ENCODE measurements around the gene CAP2. TPM values are rescaled to one million over a fixed set of nuclear protein-coding genes. Genes with fewer than 3 reads are reported as not detected.

Gene CAP2
- total RNA-seq, 1 donor from 2014 or later = 55.3 TPM

DNA sequence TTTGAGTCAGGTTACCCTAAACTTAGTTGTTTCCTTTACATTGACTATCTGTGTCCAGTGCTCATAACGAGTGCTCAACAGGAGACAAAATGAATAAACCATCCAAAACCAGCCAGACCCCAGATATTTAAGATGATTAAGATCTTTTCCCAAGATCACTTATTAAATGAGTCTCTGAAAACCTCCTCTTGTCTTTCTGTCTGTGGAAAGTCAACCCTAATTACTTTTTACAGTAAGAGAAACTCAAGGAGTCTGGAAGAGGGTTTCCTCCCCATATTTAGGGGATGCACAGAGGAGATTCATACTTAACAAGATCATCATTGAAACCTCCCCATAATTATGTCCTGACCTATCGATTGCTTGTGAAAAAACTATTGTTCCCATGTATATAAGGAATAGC lies 84.0 kb downstream of the CAP2 start:
- no peaks in the 10 kb centered on the region for H3K79me2 ChIP-seq (ENCODE audit: insufficient read depth, low read length)
- H3K9me3 Mint-ChIP-seq (ENCODE audit: unreplicated experiment) = no peaks in the 10 kb centered on the region
- no peak overlapping the region for H2AFZ ChIP-seq (ENCODE audit: low read depth, low read length)
- H3K36me3 Mint-ChIP-seq (ENCODE audit: low read depth, unreplicated experiment) = peaks cover 9% of the 10 kb centered on the region
- H3K4me3 ChIP-seq (ENCODE audit: insufficient read depth, low read depth, low read length) = no peak overlapping the region
- H3K27me3 ChIP-seq (ENCODE audit: insufficient read depth, low read length) = no peaks in the 10 kb centered on the region
- H3K27ac Mint-ChIP-seq (ENCODE audit: unreplicated experiment) = no peak overlapping the region
- H4K20me1 ChIP-seq (ENCODE audit: insufficient read depth, low read length) = peaks cover 6% of the 10 kb centered on the region
- no peak for FAIRE-seq
- no peaks in the 10 kb centered on the region for H3K27me3 Mint-ChIP-seq (ENCODE audit: low read depth, unreplicated experiment)
- DNase-seq (ENCODE audit: low read depth) = no peak
- H3K27ac ChIP-seq (ENCODE audit: low read depth, low read length) = no peak overlapping the region
- no peak overlapping the region for H3K9ac ChIP-seq (ENCODE audit: low read length)
- TF ChIP-seq CTCF (IDR thresholded peaks at IDR 0.05; ENCODE audit: insufficient read depth, low read depth, low read length) = no peak
- no peak for TF ChIP-seq EZH2 (IDR thresholded peaks at IDR 0.05; ENCODE audit: insufficient read depth, low read length)
- no peak overlapping the region for H3K4me2 ChIP-seq (ENCODE audit: low read length)
- H3K4me3 Mint-ChIP-seq (ENCODE audit: unreplicated experiment) = no peak overlapping the region
- H3K9me3 ChIP-seq (ENCODE audit: insufficient read depth, low read depth, low read length) = no peaks in the 10 kb centered on the region
- peaks cover 14% of the 10 kb centered on the region for H3K4me1 Mint-ChIP-seq (ENCODE audit: low read depth, unreplicated experiment)
- peaks cover 2% of the 10 kb centered on the region for H3K36me3 ChIP-seq (ENCODE audit: insufficient read depth, low read length)
- H3K4me1 ChIP-seq (ENCODE audit: insufficient read depth, low read length) = peaks cover 7% of the 10 kb centered on the region

GRCh38 chr6:17478223-17478907 lies 85.0 kb downstream of the CAP2 start:
- Mint-ChIP-seq H3K36me3 (ENCODE audit: low read depth, unreplicated experiment) (peaks cover 17% of the 10 kb centered on the region), H3K9me3 (ENCODE audit: unreplicated experiment) (no peaks in the 10 kb centered on the region), H3K4me3 (ENCODE audit: unreplicated experiment) (no peak overlapping the region), H3K4me1 (ENCODE audit: low read depth, unreplicated experiment) (peaks cover 3% of the 10 kb centered on the region), H3K27me3 (ENCODE audit: low read depth, unreplicated experiment) (no peaks in the 10 kb centered on the region), H3K27ac (ENCODE audit: unreplicated experiment) (no peak overlapping the region)
- Histone ChIP-seq H3K79me2 (ENCODE audit: insufficient read depth, low read length) (no peaks in the 10 kb centered on the region), H3K9ac (ENCODE audit: low read length) (no peak overlapping the region), H2AFZ (ENCODE audit: low read depth, low read length) (no peak overlapping the region), H3K36me3 (ENCODE audit: insufficient read depth, low read length) (peaks cover 8% of the 10 kb centered on the region), H3K27me3 (ENCODE audit: insufficient read depth, low read length) (no peaks in the 10 kb centered on the region), H3K27ac (ENCODE audit: low read depth, low read length) (no peak overlapping the region), H3K4me3 (ENCODE audit: insufficient read depth, low read depth, low read length) (no peak overlapping the region), H3K9me3 (ENCODE audit: insufficient read depth, low read depth, low read length) (no peaks in the 10 kb centered on the region), H3K4me1 (ENCODE audit: insufficient read depth, low read length) (no peaks in the 10 kb centered on the region), H3K4me2 (ENCODE audit: low read length) (no peak overlapping the region), H4K20me1 (ENCODE audit: insufficient read depth, low read length) (peaks cover 8% of the 10 kb centered on the region)
- TF ChIP-seq EZH2 (IDR thresholded peaks at IDR 0.05; ENCODE audit: insufficient read depth, low read length) (no peak), CTCF (IDR thresholded peaks at IDR 0.05; ENCODE audit: insufficient read depth, low read depth, low read length) (no peak)
- DNase-seq (ENCODE audit: low read depth) (no peak), FAIRE-seq (no peak)

GRCh38 chr6:17478946-17479345 lies 85.6 kb downstream of the CAP2 start:
- Histone ChIP-seq H3K4me1 (ENCODE audit: insufficient read depth, low read length) (no peaks in the 10 kb centered on the region), H3K4me2 (ENCODE audit: low read length) (no peak overlapping the region), H4K20me1 (ENCODE audit: insufficient read depth, low read length) (peaks cover 11% of the 10 kb centered on the region), H3K79me2 (ENCODE audit: insufficient read depth, low read length) (no peaks in the 10 kb centered on the region), H3K27me3 (ENCODE audit: insufficient read depth, low read length) (no peaks in the 10 kb centered on the region), H3K27ac (ENCODE audit: low read depth, low read length) (no peak overlapping the region), H2AFZ (ENCODE audit: low read depth, low read length) (no peak overlapping the region), H3K4me3 (ENCODE audit: insufficient read depth, low read depth, low read length) (no peak overlapping the region), H3K36me3 (ENCODE audit: insufficient read depth, low read length) (peaks cover 8% of the 10 kb centered on the region), H3K9ac (ENCODE audit: low read length) (no peak overlapping the region), H3K9me3 (ENCODE audit: insufficient read depth, low read depth, low read length) (no peaks in the 10 kb centered on the region)
- no peak overlapping the region for H3K4me3 Mint-ChIP-seq (ENCODE audit: unreplicated experiment)
- no peak for TF ChIP-seq EZH2 (IDR thresholded peaks at IDR 0.05; ENCODE audit: insufficient read depth, low read length)
- no peak for TF ChIP-seq CTCF (IDR thresholded peaks at IDR 0.05; ENCODE audit: insufficient read depth, low read depth, low read length)
- H3K36me3 Mint-ChIP-seq (ENCODE audit: low read depth, unreplicated experiment) = peaks cover 19% of the 10 kb centered on the region
- DNase-seq (ENCODE audit: low read depth) (no peak), FAIRE-seq (no peak)
- no peaks in the 10 kb centered on the region for H3K27me3 Mint-ChIP-seq (ENCODE audit: low read depth, unreplicated experiment)
- H3K27ac Mint-ChIP-seq (ENCODE audit: unreplicated experiment) = no peak overlapping the region
- H3K9me3 Mint-ChIP-seq (ENCODE audit: unreplicated experiment) = no peaks in the 10 kb centered on the region
- H3K4me1 Mint-ChIP-seq (ENCODE audit: low read depth, unreplicated experiment) = no peaks in the 10 kb centered on the region
